ENCODE results near the gene RNF186.
"Not testable (repeated sequence)": the region's sequence is repeated elsewhere in the genome, so short reads cannot be mapped to it uniquely, and the experiment has no call there.

RNF186 gene

DNA sequence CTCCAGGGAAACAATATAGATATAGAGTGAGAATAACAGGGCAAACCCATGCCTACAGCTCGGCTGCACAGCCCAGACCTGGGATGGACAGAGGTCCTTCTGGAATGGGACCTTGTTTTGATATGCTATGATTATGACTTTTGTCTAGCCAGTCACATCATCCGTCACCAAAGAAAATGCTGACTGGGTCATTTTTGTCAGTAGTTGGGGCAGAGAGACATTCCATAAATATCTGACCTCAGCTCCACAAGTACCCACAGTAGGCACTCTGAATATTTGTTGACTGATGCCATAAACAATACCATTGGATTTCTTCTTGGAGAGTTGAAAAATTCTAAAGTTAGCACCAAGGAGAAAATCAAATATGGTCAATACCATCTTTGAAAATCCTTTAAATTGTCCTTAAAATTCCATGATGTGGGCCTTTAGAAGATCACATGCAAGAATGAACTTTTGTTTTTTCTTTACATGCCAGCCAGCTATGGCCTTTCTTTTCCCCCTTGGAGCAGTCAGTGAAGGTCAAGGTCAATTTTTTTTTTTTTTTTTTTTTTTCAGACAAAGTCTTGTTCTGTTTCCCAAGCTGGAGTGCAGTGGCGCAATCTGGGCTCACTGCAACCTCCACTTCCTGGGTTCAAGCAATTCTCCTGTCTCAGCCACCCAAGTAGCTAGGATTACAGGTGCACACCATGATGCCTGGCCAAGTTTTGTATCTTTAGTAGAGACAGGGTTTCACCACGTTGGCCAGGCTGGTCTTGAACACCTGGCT, 22.7 kb downstream of the RNF186 start:
- no peak for DNase-seq

DNA sequence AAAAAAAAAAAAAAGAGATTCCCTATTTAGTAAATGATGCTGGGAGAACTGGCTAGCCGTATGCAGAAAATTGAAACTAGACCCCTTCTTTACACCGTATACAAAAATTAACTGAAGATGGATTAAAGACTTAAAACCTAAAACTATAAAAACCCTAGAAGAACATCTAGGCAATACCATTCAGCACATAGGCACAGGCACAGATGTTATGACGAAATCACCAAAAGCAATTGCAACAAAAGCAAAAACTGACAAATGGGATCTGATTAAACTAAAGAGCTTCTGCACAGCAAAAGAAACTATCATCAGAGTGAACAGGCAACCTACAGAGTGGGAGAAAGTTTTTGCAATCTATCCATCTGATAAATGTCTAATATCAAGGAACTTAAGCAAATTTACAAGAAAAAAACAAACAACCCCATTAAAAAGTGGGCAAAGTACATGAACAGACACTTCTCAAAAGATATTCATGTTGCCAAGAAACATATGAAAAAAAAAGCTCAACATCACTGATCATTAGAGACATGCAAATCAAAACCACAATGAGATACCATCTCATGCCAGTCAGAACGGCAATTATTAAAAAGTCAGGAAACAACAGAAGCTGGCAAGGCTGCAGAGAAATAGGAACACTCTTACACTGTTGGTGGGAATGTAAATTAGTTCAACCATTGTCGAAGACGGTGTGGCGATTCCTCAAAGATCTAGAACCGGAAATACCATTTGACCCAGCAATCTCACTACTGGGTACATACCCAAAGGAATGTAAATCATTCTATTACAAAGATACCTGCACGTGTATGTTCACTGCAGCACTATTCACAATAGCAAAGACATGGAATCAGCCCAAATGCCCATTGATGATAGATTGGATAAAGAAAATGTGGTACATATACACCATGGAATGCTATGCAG, 24.8 kb downstream of the RNF186 start:
- not testable (repeated sequence) for DNase-seq

- no peak for DNase-seq
Observed at GRCh38 chr1:19786988-19787423, 28.1 kb downstream of the RNF186 start.

DNA sequence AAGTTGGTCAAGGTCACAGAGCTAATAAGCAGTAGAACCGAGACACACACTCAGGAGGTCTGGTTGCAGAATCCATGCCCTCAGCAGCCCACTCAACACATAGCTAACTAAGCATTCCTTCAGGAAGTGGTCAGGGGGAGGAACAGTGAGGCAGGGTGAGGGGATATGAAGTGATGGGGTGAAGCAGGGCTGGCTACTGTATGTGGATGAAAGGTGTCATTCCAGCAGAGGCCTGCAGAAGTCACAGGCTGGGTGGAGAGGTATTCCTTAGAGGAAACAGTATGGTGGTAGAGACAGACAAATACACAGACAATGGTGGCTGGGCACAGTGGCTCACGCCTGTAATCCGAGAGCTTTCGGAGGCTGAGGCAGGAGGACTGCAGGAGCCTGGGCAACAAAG, 29.4 kb downstream of the RNF186 start:
- DNase-seq: no peak

DNA sequence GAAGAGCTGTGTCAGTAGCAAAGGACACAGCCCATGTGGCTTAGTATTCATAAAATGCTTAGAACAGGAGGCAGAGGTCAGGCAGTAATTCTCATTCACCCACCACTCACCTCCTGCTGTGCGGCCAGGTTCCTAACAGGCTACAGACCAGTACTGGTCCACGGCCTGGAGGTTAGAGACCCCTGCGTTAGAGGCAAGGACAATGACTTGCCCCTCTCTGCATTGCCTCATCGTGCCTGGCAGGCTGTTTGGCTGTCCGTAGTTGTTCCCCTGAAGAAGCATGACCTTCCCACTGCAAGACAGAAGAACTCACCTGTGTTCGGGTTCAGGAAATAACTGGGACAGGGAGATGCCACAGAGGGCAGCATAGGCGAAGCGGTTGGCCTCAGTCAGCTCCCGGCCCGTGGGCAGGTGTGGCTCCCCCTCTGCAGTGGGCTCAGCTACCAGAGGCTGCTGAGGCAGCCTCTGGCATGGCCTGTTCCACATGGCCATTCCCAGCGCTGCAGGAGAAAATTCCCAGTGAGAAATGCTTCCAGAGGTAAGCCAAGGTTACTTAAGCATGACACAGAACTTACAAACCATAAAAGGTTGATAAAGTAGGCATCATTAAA, 34.7 kb downstream of the RNF186 start:
- no peak for DNase-seq

- DNase-seq: no peak
Observed at GRCh38 chr1:19776933-19777332, 38.1 kb downstream of the RNF186 start.

- no peak for DNase-seq
Observed at GRCh38 chr1:19776287-19776686, 38.8 kb downstream of the RNF186 start.

DNA sequence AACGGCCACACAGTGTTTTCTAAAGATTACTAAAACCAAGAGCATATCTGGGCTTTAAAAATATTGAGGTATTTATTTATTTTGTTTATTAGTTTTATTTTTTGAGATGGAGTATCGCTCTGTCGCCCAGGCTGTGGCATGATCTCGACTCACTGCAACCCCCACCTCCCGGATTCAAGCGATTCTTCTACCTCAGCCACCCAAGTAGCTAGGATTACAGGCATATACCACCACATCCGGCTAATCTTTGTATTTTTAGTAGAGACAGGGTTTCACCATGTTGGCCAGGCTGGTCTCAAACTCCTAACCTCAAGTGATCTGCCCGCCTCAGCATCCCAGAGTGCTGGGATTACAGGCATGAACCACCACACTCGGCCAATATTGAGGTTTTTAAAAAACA, 39.3 kb downstream of the RNF186 start:
- DNase-seq: no peak

GRCh38 chr1:19775317-19775716, 39.8 kb downstream of the RNF186 start:
- DNase-seq: no peak

DNA sequence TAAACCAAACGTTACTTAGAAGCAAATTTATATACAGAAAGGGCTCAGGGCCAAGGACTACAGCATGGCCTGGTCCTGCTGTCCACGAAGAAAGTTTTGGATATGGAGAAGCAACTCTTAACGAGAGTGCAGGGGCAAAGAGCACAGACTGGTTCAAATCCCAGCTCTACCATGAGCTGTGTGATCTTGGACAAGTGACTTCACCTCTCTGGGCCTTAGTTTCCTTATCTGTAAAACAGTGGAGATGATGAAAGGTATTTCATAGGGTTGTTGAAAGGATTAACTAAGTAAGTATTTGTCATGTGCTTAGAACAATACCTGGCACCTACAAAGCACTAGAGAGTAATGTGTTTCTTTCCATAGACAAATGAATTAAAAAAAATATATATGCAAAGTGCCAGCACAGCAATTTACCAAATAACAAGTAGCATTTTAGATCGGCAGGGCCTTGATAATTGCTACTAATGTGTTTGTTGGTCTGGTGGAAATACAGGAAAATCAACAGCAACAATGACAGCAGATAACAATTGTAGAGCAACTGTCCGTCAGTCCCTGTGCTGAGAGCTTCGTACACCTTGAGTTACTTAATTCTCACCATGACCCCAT, 40.8 kb downstream of the RNF186 start:
- no peak for DNase-seq

DNA sequence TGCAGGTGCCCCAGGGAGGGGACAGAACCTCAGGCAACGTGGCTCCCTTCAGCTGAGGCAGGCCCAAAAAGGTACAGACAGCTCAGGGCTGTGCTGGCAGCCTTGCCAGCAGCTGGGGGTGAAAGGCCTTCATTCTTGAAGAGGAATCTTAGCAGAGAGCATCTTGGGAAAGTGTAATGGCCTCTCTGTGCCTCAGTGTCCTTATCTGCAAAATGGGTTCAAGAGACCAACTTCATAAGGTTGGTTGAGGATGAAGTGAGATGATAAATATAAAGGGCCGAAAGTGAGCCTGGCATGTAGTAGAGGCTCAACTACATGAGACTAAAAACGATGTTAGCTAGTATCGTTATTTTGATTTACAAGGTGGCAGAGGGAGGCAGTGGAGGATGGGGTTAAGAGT, 41.6 kb downstream of the RNF186 start:
- DNase-seq: no peak

DNA sequence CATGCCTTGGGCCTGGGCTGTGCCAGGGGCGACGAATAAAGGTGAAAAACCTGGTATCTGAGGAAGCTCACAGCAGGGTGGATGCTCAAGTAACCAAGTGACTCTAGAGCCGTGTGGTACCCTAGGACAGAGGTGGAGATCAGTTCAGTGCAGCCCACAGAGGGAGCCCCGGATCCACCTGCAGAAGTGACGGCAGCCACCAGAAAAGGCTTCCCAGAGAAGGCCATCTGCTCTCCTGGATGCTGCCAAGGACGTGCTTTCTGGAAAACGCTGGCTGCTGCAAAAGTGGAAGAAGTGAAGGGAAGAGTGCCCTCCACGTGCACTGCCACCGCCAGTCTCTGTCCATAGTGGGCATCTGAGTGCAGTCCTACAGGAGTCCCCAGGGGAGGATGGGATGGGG, 43.0 kb downstream of the RNF186 start:
- DNase-seq: no peak

DNA sequence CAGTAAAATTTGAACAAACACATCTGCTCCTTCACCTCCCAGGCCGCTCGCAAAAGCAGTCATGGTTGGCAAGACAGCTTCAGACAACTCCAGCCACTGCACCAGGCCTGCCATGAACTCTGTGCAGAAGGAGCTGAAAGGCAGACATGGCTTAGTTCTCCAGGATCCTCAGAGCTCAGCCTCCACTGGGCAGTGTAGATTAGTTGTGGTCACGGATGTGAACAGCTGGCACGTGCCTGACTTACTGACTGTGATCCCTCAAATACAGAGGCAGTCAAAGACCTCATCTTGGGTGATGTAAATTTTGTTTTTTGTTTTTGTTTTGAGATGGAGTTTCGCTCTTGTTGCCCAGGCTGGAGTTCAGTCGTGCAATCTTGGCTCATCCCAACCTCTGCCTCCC, 43.7 kb downstream of the RNF186 start:
- no peak for DNase-seq

DNA sequence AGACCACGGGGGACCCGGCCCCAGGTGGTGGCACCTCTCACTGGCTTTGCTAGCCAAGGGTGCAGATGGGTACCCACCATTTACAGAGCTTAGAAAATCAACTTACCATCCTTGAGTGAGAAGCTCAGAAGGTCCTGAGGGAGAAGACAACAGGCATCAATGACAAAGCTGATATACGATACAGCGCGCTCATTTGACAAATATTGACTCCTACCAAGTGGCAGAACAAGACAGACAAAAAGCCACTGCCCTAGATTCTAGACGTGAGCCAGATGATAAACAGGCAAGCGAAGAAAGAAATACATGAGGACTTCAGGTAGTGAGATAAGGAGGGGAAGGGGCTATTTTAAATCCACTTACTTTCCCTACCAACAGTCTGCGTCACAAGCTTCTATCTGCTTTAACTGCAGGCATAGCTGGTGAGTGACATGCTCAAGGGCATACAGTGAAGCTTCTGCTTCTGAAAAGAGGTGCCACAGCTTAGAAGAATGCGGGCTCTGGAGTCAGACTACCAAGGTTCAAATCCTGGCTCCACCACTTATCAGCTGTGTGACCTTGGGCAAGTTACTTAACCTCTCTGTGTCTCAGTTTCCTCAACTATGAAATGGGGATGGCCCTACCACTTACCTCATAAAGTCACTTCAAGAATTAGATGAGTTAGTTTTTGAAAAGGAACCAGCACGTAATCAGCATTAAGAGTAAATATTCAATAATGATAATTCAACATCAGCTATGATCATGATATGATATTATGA, 44.5 kb downstream of the RNF186 start:
- DNase-seq: no peak

- no peak for DNase-seq
Observed at GRCh38 chr1:19769211-19769932, 45.7 kb downstream of the RNF186 start.

DNA sequence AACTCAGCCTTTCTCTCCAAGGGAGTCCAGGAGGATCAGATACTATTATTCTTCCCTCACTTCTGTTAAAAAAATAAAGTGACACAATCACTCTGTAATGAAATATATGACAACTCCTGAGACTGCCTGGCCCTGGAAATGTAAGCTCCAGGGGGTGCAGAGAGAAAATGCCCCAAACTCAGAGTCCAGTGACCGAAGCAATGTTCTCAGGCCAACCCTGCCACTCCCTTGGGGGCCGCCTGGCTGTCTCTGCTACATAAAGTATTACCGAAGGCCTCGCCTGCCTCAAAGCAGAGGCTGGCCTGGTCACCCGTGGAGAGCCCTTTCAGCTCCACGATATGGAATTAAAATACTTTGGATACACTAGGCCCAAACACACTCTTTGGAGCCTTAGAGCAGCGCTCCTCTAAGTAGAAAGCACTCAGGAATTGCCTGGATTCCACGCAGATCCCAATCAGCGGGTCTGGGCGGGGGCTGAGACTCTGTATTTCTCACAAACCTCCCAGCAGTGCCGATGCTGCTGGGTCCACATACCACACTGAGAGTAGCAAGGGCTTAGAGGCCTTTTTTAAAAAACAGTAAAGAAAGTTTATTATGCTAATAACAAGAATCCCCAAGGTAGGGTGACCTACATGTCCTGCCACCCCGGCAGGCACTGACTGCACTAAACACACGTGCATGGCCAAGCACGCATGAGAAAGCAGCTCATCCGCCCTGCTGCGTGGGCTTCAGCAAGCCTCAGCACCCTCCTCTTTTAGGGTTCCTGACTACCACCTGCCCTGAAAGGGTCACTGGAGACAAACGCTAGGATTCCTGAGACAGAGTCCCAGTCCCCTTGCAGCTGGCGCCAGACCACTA, 46.5 kb downstream of the RNF186 start:
- no peak for DNase-seq

- no peak for DNase-seq
Observed at GRCh38 chr1:19765623-19766022, 49.5 kb downstream of the RNF186 start.

- DNase-seq: no peak
Observed at GRCh38 chr1:19764848-19765247, 50.2 kb downstream of the RNF186 start.
